ENCODE data around the gene CCDC102B.

Gene CCDC102B

GRCh38 chr18:69088973-69089372 lies 291.1 kb downstream of the CCDC102B start:
- DNase-seq (ENCODE audit: low read depth): no peak

GRCh38 chr18:69097349-69097748 lies 299.5 kb downstream of the CCDC102B start:
- DNase-seq (ENCODE audit: low read depth): no peak

GRCh38 chr18:69102959-69103358 lies 305.1 kb downstream of the CCDC102B start:
- no peak for DNase-seq (ENCODE audit: low read depth)
